ENCODE data around the gene ADSL.

DNA sequence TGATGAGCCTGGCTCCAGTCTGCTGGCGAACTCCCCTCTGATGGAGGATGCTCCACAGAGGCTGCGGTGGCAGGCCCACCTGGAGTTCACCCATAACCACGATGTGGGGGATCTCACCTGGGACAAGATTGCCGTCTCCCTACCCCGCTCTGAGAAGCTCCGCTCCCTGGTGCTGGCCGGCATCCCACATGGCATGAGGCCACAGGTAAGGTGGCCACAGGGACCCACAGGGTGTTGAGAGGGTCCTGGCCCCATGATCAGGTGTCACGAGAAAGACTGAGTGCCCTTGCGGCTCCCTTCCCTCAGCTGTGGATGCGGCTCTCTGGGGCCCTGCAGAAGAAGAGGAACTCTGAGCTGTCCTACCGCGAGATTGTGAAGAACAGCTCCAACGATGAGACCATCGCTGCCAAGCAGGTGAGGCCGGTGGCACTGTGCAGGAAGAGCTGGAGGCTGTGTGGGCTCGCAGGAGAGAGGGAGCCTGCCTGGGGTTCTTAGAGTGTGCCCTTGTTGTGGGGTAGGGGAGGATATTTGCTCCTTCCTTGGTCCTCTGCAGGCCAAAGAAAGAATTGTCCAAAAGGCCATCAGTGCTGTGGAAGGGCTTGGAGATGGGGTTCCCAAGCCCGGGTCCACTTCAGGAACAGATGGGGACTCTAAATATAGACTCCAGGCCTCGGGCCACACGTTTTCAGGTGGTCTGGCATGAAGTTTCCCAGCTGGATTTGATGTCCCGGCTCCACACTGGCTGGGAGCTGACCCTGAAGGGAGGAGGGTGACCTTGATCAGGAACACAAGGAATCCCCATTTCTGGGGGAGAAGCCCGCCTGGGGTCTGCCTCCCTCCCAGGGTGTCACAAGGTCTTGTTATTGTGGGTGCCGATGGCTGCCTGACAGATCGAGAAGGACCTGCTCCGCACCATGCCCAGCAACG, 58.2 kb downstream of the ADSL start:
- TF ChIP-seq POLR2AphosphoS5 (IDR thresholded peaks at IDR 0.05) = peak in 1 of 3 donors; percentile 25
- TF ChIP-seq POLR2A (IDR thresholded peaks at IDR 0.05) = no peak
- no peak for TF ChIP-seq CTCF (IDR thresholded peaks at IDR 0.05 in 8 of 11, conservative IDR thresholded peaks at IDR 0.05 in 3 of 11)

Data from spleen (tissue), 7 donors.